Activated CD8-positive, alpha-beta memory T cell treated with anti-CD3 and anti-CD28 coated beads, Interleukin-2, amount 50 U/mL, for 24 hours (primary cell): ENCODE results near the gene IL4.
"Not testable (repeated sequence)": the region's sequence is repeated elsewhere in the genome, so short reads cannot be mapped to it uniquely, and the experiment has no call there.

ENCODE experiments used
- DNase-seq: peaks from one replicate; pipeline ENCODE4 v3.0.0-alpha.2; 2020; ENCODE audit errors: extremely low read depth

IL4 gene

DNA sequence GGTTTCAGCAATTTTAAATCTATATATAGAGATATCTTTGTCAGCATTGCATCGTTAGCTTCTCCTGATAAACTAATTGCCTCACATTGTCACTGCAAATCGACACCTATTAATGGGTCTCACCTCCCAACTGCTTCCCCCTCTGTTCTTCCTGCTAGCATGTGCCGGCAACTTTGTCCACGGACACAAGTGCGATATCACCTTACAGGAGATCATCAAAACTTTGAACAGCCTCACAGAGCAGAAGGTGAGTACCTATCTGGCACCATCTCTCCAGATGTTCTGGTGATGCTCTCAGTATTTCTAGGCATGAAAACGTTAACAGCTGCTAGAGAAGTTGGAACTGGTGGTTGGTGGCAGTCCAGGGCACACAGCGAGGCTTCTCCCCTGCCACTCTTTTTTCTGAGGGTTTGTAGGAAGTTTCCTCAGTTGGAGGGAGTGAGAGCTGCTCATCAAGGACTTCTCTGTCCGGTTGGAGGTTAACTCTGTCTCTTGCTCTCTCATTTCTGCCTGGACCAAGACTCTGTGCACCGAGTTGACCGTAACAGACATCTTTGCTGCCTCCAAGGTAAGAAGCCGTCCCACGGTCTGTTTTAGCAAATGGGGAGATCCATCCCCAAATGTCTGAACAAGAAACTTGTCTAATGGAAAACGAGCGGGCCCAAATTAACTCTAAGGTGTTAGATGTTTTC lies at the start of gene IL4:
IL4 (plus strand) TSS at position 51 of the 692 bp plus-strand sequence; CDS start at position 113, 62 bp downstream.
- no peak for DNase-seq

DNA sequence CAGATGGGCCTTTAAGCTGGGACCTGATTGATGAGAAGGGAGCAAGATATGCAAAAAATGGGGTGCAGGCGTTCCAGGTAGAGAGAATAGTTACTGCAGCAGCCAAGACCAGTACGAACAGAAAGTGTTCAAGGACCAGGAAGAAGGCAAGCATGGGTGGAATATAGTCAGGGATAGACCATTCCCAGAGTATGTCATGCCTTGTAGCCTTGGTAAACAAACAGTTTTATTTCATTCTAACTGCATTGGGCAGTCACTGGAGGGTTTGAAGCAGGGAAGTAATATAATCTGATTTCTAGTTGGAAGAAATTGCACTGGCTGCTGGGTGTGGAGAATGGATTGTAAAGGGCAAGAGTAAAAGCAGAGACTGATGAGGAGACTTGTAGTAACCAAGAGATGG lies 46.3 kb upstream of the IL4 start:
- DNase-seq, result no peak

- DNase-seq, result no peak
These were observed 45.0 kb upstream of the IL4 start for GRCh38 chr5:132628814-132629213.

DNA sequence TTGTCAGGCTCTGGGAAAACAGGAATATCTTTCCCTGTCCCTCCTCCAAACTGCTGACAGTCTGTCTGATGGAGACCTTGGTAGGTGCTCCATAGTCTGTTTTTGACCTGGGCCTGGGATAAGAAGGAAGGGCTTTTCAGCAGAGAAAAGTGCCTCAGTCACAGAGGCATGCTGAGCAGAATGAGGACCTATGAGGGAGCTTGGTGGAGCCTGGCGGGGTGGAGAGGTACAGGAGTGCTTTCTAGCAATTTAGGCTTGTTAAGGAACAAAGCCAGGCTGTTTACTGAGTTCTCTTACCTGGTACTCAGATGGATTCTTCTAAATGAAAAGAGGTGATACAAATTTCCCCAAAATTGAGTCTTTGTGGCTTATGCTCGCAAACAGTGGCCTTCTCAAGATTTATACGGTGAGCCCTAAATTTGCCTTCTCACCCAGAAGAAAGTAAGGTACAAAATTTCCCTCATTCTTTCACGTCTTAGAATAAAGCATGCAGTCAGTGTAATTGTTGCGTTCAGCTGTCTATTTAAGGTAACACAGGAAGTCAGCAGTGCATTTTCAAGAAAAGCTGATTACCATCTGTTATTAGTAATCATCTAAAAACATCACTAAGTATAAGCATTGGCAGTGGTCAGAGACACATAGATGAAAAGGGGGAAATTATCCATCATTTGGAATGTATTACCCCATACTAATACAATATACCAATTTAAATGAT lies 44.4 kb upstream of the IL4 start:
- DNase-seq, result no peak

DNA sequence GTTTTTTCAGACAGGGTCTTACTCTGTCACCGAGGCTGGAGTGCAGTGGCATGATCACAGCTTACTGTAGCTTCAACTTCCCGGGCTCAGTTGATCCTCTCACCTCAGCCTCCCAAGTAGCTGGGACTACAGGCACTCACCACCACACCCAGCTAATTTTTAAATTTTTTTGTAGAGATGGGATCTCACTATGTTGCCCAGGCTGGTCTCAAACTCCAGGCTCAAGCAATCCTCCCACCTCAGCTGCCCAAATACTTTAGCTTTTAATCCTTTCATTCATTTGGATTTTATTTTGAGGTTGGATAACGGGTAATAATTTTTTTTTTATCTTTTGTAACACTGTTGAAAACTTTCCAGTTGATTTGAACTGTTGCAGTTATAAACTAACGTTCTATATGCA lies 40.2 kb upstream of the IL4 start:
- DNase-seq, result not testable (repeated sequence)

GRCh38 chr5:132635873-132636272 lies 37.9 kb upstream of the IL4 start:
- no peak for DNase-seq

DNA sequence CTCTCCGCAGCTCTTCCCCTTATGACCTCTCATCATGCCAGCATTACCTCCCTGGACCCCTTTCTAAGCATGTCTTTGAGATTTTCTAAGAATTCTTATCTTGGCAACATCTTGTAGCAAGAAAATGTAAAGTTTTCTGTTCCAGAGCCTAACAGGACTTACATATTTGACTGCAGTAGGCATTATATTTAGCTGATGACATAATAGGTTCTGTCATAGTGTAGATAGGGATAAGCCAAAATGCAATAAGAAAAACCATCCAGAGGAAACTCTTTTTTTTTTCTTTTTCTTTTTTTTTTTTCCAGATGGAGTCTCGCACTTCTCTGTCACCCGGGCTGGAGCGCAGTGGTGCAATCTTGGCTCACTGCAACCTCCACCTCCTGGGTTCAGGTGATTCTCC lies 36.5 kb upstream of the IL4 start:
- no peak for DNase-seq

DNA sequence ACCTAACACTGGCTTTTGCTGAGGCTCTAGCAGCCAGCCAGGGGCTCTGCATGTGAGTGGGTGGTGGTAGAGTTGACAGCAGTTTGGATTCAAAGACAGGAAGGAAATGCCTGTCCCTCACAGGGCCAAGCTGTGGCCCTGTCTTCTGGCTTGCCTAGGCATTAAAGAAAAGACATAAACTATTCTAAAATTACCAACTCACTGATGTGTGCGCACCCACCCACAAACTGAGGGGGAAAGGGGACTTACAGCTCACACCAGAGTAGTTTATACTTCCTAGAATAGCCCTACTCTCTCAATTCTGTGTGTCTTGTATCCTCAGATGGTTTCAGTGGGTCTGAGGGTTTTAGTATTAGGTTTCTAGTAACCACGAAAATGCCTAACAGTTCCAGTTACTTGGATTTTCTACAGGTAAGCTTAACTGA lies 34.1 kb upstream of the IL4 start:
- no peak for DNase-seq

- DNase-seq, result no peak
These were observed 33.2 kb upstream of the IL4 start for GRCh38 chr5:132640613-132641012.

DNA sequence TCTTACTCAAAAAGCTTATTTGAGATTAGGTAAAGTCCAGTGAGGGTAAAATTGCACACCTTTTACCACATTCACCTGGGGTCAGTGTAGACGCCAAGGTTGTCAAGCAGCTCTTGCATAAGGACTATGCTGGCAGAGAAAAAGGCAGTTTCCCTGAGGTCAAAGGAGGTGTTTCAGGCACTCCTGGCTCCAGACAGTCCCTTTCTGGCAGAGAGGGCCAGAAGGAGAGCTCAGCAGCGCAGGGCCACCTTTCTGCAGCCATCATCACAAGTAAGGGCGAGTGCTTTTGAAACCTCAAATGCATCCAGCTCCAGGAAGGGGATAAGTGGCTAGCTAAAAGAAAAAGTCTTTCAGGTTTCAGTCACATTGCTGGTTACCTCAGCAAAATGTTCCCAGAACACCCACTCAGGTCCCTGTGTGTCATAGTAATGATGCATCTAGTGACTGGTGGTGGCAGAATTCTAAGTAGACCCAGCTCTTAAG lies 32.5 kb upstream of the IL4 start:
- DNase-seq, result no peak

GRCh38 chr5:132641841-132642240 lies 31.9 kb upstream of the IL4 start:
- no peak for DNase-seq

DNA sequence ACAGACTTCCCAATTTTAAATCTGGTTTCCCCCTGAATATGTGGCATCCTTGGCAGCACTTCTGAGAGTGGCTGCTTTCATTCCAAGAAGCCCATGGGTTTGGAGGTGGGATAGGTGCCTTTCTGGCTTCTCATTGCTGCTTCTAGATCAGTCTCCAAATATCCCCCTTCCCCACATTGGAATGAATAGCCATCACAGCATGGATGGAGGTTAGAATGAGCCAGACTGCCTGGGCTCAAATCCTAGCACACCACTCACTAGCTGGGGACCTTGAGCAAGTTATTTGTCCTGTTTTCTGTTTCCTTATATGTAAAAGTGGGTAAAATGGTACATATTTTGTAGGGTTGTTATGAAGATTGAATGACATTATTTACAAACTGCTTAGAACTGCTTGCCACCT lies 29.6 kb upstream of the IL4 start:
- no peak for DNase-seq

DNA sequence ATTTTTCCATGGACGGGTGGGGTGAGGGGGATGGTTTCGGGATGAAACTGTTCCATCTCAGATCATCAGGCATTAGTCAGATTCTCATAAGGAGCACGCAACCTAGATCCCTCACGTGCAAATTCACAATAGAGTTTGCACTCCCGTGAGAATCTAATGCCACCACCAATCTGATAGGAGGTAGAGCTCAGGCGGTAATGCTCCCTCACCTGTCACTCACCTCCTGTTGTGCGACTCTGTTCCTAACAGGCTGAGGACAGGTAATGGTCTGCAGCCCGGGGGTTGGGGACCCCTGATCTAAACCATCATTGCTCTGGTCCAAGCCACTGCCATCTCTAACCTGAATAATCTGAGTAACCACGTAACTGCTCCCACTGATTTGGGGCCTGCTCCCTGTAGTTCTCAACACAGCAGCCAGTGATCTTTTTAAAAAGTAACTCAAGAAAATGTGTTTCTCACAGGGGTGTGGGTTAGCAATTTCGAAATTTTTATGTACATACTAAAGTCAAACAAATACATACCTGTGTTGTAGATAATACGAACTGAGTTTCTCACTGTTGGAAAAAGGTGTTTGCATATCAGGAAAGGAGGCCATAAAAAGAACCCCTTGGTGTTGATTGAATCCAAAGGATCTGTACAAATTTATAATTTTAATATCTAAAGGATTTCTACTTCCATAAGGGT lies 27.1 kb upstream of the IL4 start:
- no peak for DNase-seq

GRCh38 chr5:132647473-132647872 lies 26.3 kb upstream of the IL4 start:
- DNase-seq, result no peak

DNA sequence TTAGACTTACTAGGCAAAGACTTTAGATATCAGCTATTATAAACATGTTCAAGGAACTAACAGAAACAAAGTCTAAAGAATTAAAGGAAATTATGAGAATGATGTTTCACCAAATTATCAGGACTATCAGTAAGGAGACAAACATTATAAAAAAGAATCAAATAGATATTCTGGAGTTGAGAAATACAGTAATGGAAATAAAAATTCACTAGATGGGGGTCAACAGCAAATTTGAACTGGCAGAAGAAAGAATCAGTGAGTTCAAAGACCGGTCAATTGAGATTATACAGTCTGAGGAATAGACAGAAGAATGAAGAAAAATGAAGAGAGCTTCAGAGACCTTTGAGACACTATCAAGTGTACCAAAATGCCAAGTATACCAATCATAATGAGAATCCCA lies 25.4 kb upstream of the IL4 start:
- DNase-seq, result no peak

GRCh38 chr5:132651838-132652469 lies 21.8 kb upstream of the IL4 start:
- no peak for DNase-seq

- DNase-seq, result no peak
These were observed 20.1 kb upstream of the IL4 start for GRCh38 chr5:132653716-132654115.

- DNase-seq, result no peak
These were observed 17.7 kb upstream of the IL4 start for GRCh38 chr5:132655821-132656773.

DNA sequence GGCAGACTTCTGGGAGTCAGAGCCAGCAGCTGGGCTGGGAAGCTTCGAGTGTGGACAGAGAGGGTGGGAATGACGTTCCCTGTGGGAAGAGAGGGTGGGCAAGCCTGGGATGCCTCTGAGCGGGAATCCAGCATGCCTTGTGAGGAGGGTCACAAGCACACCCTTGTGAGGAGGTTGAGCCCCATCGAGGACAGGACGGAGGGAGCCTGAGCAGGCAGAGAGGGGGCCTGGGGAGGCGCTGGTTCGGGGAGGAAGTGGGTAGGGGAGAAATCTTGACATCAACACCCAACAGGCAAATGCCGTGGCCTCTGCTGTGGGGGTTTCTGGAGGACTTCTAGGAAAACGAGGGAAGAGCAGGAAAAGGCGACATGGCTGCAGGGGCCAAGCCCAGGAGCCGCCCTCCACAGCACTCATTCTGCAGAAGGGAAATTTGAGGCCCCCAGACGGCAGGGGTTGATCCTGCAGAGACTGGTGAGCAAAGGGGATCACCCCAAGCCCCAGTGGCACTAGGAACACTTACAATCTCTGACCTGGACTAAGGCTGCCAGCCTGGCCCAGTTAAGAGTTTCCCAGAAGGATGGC lies 16.9 kb upstream of the IL4 start:
- DNase-seq, result no peak

DNA sequence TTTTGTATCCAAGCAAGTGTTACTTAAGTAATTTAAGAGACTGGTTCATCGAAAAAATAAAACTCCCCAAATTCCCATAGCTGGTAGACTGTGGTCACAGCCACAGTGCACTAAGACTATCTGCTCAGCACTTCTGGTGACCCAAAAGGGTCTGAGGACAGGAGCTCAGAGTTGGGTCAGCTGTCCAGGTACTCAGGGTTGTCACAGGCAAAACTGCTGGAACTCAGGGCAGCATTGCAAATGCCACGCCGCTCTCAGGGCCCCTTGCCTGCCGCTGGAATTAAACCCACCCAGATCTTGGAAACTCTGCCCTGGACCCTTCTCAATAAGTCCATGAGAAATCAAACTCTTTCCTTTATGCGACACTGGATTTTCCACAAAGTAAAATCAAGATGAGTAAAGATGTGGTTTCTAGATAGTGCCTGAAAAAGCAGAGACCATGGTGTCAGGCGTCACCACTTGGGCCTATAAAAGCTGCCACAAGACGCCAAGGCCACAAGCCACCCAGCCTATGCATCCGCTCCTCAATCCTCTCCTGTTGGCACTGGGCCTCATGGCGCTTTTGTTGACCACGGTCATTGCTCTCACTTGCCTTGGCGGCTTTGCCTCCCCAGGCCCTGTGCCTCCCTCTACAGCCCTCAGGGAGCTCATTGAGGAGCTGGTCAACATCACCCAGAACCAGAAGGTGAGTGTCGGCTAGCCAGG lies 16.0 kb upstream of the IL4 start, which contains the start of gene IL13:
IL13 (plus strand) TSS at position 498 of the 705 bp plus-strand sequence; CDS start at position 512, 14 bp downstream.
- DNase-seq, result no peak
